ENCODE measurements around the gene SCRT2.

SCRT2 gene

GRCh38 chr20:658202-658601 is 17.4 kb downstream of the SCRT2 start:
- TF ChIP-seq, protein P1, sequence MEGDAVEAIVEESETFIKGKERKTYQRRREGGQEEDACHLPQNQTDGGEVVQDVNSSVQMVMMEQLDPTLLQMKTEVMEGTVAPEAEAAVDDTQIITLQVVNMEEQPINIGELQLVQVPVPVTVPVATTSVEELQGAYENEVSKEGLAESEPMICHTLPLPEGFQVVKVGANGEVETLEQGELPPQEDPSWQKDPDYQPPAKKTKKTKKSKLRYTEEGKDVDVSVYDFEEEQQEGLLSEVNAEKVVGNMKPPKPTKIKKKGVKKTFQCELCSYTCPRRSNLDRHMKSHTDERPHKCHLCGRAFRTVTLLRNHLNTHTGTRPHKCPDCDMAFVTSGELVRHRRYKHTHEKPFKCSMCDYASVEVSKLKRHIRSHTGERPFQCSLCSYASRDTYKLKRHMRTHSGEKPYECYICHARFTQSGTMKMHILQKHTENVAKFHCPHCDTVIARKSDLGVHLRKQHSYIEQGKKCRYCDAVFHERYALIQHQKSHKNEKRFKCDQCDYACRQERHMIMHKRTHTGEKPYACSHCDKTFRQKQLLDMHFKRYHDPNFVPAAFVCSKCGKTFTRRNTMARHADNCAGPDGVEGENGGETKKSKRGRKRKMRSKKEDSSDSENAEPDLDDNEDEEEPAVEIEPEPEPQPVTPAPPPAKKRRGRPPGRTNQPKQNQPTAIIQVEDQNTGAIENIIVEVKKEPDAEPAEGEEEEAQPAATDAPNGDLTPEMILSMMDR (IDR thresholded peaks at IDR 0.05; ENCODE audit: control insufficient read depth, insufficient read depth, low read depth, low read length, missing control alignments): no peak
- no peak overlapping the region for H3K4me3 ChIP-seq (ENCODE audit: control insufficient read depth, low read depth, low read length)
- no peak for DNase-seq (ENCODE audit: low read depth)

DNA sequence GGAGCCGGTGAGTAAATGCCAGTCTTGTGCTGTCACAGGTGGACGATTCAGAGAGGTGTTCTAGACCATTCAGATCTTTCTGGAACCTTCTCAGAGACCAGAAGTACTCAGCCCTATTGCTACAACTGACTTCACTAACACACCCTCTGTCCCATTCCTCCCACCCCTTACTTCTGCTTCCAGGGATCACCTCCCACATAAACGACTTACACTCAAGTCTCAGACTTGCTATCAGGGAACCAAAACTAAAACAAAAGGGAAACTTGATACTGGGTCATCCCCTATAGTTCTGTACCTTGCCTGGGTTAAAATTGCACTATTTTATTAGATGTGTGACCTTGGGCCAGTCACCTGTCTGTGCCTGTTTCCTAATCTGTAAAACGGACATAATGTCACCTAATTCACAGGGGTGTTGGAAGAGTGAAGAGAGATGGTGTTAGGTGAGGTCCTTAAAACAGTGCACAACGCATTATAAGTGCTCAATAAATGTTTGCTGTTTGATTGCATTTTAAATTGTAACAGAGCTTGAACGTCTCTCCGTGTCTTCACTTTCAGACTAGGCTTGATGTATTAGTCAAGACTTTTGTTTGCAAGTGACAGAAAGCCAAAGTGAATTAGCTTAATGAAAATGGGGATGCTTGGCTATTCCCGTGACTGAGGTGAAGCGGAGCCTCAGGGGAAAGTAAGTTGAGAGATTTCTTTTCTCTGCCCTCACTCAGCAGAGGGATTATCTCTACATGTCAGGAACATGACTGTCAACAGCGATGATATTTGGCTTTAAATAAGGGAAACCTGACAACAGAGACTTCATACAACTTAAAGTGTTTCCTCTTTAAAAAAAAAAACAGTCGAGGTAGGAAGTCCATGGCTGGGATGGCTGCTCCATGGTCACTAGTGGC is 19.6 kb downstream of the SCRT2 start:
- DNase-seq (ENCODE audit: low read depth): no peak
- no peak overlapping the region for H3K4me3 ChIP-seq (ENCODE audit: control insufficient read depth, low read depth, low read length)
- TF ChIP-seq, protein P1 (IDR thresholded peaks at IDR 0.05; ENCODE audit: control insufficient read depth, insufficient read depth, low read depth, low read length, missing control alignments): no peak

DNA sequence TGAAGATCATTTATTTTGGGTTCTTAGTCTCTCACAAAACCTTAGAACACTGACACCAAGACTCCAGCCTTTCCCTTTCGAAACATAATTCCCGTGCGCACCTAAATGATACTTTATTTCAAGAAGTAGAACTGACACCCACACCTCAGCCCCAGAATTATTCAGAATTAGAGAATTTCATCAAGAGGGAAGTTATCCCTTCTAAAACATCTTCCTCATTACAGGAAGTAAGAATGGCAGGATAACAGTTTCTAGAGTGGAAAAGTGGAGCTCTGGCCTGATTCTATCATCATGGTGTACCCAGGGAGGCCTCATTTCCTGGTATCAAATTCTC is 21.2 kb downstream of the SCRT2 start:
- TF ChIP-seq, protein P1 (IDR thresholded peaks at IDR 0.05; ENCODE audit: control insufficient read depth, insufficient read depth, low read depth, low read length, missing control alignments): no peak
- no peak for DNase-seq (ENCODE audit: low read depth)
- H3K4me3 ChIP-seq (ENCODE audit: control insufficient read depth, low read depth, low read length): no peak overlapping the region

- no peak for DNase-seq (ENCODE audit: low read depth)
Measured at GRCh38 chr20:653590-654416, 21.8 kb downstream of the SCRT2 start.

GRCh38 chr20:653110-653589 is 22.5 kb downstream of the SCRT2 start, which contains the start of gene SRXN1:
TSS of gene SRXN1 (minus strand) at chr20:653200. CDS start at chr20:653185, 15 bp downstream.
- TF ChIP-seq, protein P1 (IDR thresholded peaks at IDR 0.05; ENCODE audit: control insufficient read depth, insufficient read depth, low read depth, low read length, missing control alignments): peak; percentile 33
- peak within 1 kb of the TSS; percentile 98 for H3K4me3 ChIP-seq (ENCODE audit: control insufficient read depth, low read depth, low read length)
- DNase-seq (ENCODE audit: low read depth): peak; percentile 65

More at GRCh38 chr20:653590-654416, 21.8 kb downstream of the SCRT2 start:
- TF ChIP-seq, protein P1 (IDR thresholded peaks at IDR 0.05; ENCODE audit: control insufficient read depth, insufficient read depth, low read depth, low read length, missing control alignments): no peak
- H3K4me3 ChIP-seq (ENCODE audit: control insufficient read depth, low read depth, low read length): peak overlapping the region; percentile 42

- TF ChIP-seq, protein P1 (IDR thresholded peaks at IDR 0.05; ENCODE audit: control insufficient read depth, insufficient read depth, low read depth, low read length, missing control alignments): no peak
- DNase-seq (ENCODE audit: low read depth): no peak
- peak overlapping the region; percentile 98 for H3K4me3 ChIP-seq (ENCODE audit: control insufficient read depth, low read depth, low read length)
Measured at GRCh38 chr20:652615-653109, 22.9 kb downstream of the SCRT2 start.
